Colonic mucosa (tissue), 4 donors: ENCODE measurements around the gene NDUFA11. TPM values are rescaled to one million over a fixed set of nuclear protein-coding genes. Genes with fewer than 3 reads are reported as not detected.

Experiments
- DNase-seq: peaks from one replicate; pipeline ENCODE4 v3.0.0-alpha.2; 2020
- H3K27ac ChIP-seq: fragments of 200-600 bp; one replicate; pipeline ENCODE4 v1.8.0; 2021
- H3K27me3 ChIP-seq: fragments of 200-600 bp; one replicate; pipeline ENCODE4 v1.8.0; 2021
- H3K36me3 ChIP-seq: fragments of 200-600 bp; one replicate; pipeline ENCODE4 v1.8.0; 2021
- H3K4me1 ChIP-seq: fragments of 200-600 bp; one replicate; pipeline ENCODE4 v1.8.0; 2021; ENCODE audit warnings: mild to moderate bottlenecking
- H3K4me3 ChIP-seq: fragments of 200-600 bp; one replicate; pipeline ENCODE4 v1.8.0; 2021
- H3K9ac ChIP-seq, 2 donors: one replicate each; pipeline ENCODE4 v1.7.0; 2013; ENCODE audit warnings: control low read depth in 2 of 2, low read depth in 2 of 2, low read length in 2 of 2
- H3K9me3 ChIP-seq: fragments of 200-600 bp; one replicate; pipeline ENCODE4 v1.8.0; 2021
- CTCF ChIP-seq: fragments of 200-600 bp; IDR thresholded peaks from one replicate; pipeline ENCODE4 v1.8.0; 2022; ENCODE audit warnings: antibody characterized with exemption, mild to moderate bottlenecking
- intact Hi-C: fragments of 100-400 bp; cut with DNase I; formaldehyde crosslinking; loops from one replicate; pipeline ENCODE4 v1.14.1; 2022
- total RNA-seq, 2 donors: library from RNA; stranded (reverse); fragmentation: NEBNext Ultra II Directional in 1 of 2; extraction: Animal tissue kit (Norgen Biotek cat#: 25700) in 1 of 2; gene quantifications; one replicate each; pipeline ENCODE4 v1.2.1, GENCODE V29; 2021
- donor health status: healthy.
- donor health status: DM: no; HTN: no; CAD: no.
- donor health status: DM: no; HTN: no; CAD: no.

NDUFA11 gene
- total RNA-seq, 2 donors from 2014 or later = 188 to 228 TPM

DNA sequence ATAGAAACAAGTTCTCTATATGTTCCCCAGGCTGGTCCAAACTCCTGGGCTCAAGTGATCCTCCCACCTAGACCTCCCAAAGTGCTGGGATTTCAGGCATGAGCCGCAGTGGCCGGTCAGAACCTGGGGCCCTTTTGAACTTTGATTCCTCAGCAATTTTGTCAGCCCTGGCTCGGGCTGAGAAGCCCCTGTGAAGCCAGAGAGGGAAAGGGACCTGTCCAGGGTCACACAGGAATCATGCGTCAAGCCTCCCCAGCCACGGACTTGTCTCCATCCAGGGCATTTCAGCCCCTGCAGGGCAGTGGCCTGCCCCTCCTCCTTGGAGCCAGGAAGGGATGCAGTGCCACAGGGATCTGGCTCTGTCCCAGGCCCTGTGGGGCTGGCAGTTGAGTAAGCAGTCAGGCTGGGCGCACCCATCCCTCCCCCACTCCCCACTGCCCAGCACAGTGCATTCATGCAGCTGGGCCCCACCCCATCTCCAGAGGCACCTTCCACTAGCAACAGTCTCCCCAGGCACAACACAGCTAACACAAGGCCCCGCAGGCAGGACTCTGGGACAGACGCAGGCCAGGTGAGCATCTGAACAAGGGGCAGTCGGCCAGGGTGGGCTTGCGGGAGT lies 10.3 kb upstream of the NDUFA11 start, which contains the start of gene CAPS:
TSS of gene CAPS (plus strand) at position 516 of the 619 bp plus-strand sequence. CDS start 153 bp downstream, outside the sequence.
- Histone ChIP-seq H3K9ac (peak within 1 kb of the TSS; percentile 51 to 56), H3K36me3 (peaks cover 23% of the 10 kb centered on the region), H3K27ac (no peak within 1 kb of the TSS)

DNA sequence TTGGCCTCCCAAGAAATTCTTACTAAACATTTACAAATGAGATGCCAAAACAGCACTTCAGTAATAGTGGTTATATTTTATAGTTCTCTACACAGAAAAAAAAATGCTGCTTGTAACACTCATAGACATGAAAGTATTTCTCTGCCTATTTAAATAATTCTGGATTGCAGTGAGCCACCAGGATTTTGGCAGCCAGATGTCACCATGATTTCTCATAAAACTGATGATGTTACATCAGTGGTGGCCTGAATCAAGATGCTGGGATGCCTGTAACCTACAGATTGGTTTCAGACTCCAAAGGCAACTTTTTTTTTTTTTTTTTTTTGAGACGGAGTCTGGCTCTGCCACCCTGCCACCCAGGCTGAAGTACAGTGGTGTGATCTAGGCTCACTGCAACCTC lies 7.8 kb upstream of the NDUFA11 start:
- no peak overlapping the region for H3K27ac ChIP-seq
- H3K36me3 ChIP-seq = peaks cover 6% of the 10 kb centered on the region
- no peak for TF ChIP-seq CTCF
- H3K9me3 ChIP-seq = no peaks in the 10 kb centered on the region
- H3K9ac ChIP-seq = no peak overlapping the region
- no peaks in the 10 kb centered on the region for H3K27me3 ChIP-seq
- no peak for DNase-seq
- peaks cover 16% of the 10 kb centered on the region for H3K4me1 ChIP-seq
- H3K4me3 ChIP-seq = no peak overlapping the region
- intact Hi-C loops = no loop called here

More for the DNA sequence above, 10.3 kb upstream of the NDUFA11 start, which contains the start of gene CAPS:
- Histone ChIP-seq H3K9me3 (no peaks in the 10 kb centered on the region), H3K4me3 (peak within 1 kb of the TSS; percentile 15), H3K4me1 (peaks cover 16% of the 10 kb centered on the region), H3K27me3 (no peaks in the 10 kb centered on the region)
- DNase-seq = peak; percentile 76
- TF ChIP-seq CTCF = no peak
- intact Hi-C loops = no loop called here

- H3K36me3 ChIP-seq = no peaks in the 10 kb centered on the region
- peaks cover 12% of the 10 kb centered on the region for H3K4me1 ChIP-seq
- DNase-seq = no peak
- no peak overlapping the region for H3K9ac ChIP-seq
- H3K9me3 ChIP-seq = no peaks in the 10 kb centered on the region
- intact Hi-C loops = no loop called here
- no peak overlapping the region for H3K4me3 ChIP-seq
- no peaks in the 10 kb centered on the region for H3K27me3 ChIP-seq
- no peak for TF ChIP-seq CTCF
- no peak overlapping the region for H3K27ac ChIP-seq
Observed at GRCh38 chr19:5910638-5910907, 7.0 kb upstream of the NDUFA11 start.

DNA sequence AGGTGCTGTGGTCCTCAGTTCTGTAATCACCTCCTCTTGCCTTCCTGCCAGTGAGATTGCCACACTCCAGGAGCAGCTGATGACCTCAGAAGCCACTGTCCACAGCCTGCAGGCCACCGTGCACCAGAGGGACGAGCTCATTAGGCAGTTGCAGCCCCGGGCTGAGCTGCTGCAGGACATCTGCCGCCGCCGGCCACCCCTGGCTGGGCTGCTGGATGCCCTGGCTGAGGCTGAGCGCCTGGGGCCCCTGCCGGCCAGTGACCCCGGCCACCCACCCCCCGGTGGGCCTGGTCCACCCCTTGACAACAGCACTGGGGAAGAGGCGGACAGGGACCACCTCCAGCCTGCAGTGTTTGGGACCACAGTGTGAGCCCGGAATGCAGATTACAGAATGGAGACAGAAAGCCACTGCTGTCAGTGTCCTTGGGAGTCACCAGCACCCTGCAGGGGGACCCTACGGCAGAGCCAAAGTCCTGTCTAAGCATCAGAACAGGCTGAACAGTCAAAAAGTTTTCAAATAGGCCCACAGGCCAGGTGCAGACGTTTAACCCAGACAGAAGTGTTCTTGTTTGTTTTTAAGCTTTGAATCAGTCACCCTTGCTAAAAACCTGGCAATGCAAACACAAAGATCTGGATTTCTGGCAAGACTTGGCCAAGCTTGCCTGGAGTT lies 5.3 kb upstream of the NDUFA11 start:
- intact Hi-C loops = loop anchor here (10.0 kb wide), 1 partner anchor 56 kb away; no protein-coding TSS in a partner anchor

GRCh38 chr19:5907241-5907640 lies 3.7 kb upstream of the NDUFA11 start:
- Histone ChIP-seq H3K9me3 (no peaks in the 10 kb centered on the region), H3K4me3 (no peak overlapping the region), H3K36me3 (no peaks in the 10 kb centered on the region), H3K4me1 (peaks cover 7% of the 10 kb centered on the region), H3K9ac (no peak overlapping the region), H3K27me3 (no peaks in the 10 kb centered on the region), H3K27ac (no peak overlapping the region)
- DNase-seq = no peak
- TF ChIP-seq CTCF = no peak
- intact Hi-C loops = loop anchor here (10.0 kb wide), 1 partner anchor 58 kb away; no protein-coding TSS in a partner anchor

More for the DNA sequence above, 5.3 kb upstream of the NDUFA11 start:
- no peak overlapping the region for H3K27ac ChIP-seq
- no peak for DNase-seq
- H3K9ac ChIP-seq = no peak overlapping the region
- no peaks in the 10 kb centered on the region for H3K9me3 ChIP-seq
- no peaks in the 10 kb centered on the region for H3K36me3 ChIP-seq
- no peaks in the 10 kb centered on the region for H3K27me3 ChIP-seq
- TF ChIP-seq CTCF = no peak
- no peak overlapping the region for H3K4me3 ChIP-seq
- no peaks in the 10 kb centered on the region for H3K4me1 ChIP-seq
